ENCODE results near the gene IRX4. TPM values are rescaled to one million over a fixed set of nuclear protein-coding genes. Genes with fewer than 3 reads are reported as not detected.

IRX4 gene
- total and polyA plus RNA-seq, 2 of the 4 experiments (the other 2 are of a cell fraction), result not detected

- H3K4me2 ChIP-seq (ENCODE audit: low read depth, low read length), result no peak overlapping the region
- DNase-seq (no peak), ATAC-seq (ENCODE audit: low read depth) (no peak)
- H3K4me1 ChIP-seq (ENCODE audit: control insufficient read depth, insufficient read depth, low read length), result no peaks in the 10 kb centered on the region
- H2AFZ ChIP-seq (replicated peaks; ENCODE audit: low read length, poor library complexity), result no peak overlapping the region
- intact Hi-C loops (cut with micrococcal nuclease), result no loop called here
- H3K23ac ChIP-seq (ENCODE audit: low read depth, low read length), result no peak overlapping the region
- no peak overlapping the region for H3K4ac ChIP-seq (ENCODE audit: low read depth, low read length)
- ChIA-PET CTCF (no interaction called here), POLR2A (ENCODE audit: unreplicated experiment) (no interaction called here)
- no CpG with 5 or more reads among the region's 8 CpGs for WGBS, 2 experiments (ENCODE audit: extremely low coverage in 2 of 2, insufficient read length in 1 of 2)
- no peak overlapping the region for H3K4me3 ChIP-seq (ENCODE audit: insufficient read depth, low read depth, low read length)
- no peak overlapping the region for H4K8ac ChIP-seq (ENCODE audit: low read depth in 2 of 2, low read length in 2 of 2)
- no peak overlapping the region for H3K56ac ChIP-seq (ENCODE audit: extremely low read depth, insufficient read depth, low read length)
- no peak overlapping the region for H4K5ac ChIP-seq (ENCODE audit: low read depth, low read length)
- H3K14ac ChIP-seq (replicated peaks; ENCODE audit: low read depth, low read length), result no peak overlapping the region
- H2BK20ac ChIP-seq (ENCODE audit: low read depth, low read length), result no peak overlapping the region
- no peak overlapping the region for H4K91ac ChIP-seq (ENCODE audit: insufficient read depth, low read depth, low read length)
- H3K79me1 ChIP-seq (ENCODE audit: low read depth in 1 of 2, low read length in 2 of 2), result no peaks in the 10 kb centered on the region
- dilution Hi-C loops (cut with HindIII; ENCODE audit: low sequenced_read_pairs, unreplicated experiment), result no loop called here
- TF ChIP-seq MAZ (IDR thresholded peaks at IDR 0.05; ENCODE audit: borderline replicate concordance, low read depth, low read length), result no peak
- no peak for TF ChIP-seq CHD1 (IDR thresholded peaks at IDR 0.05; ENCODE audit: low read depth, low read length)
- no peak for TF ChIP-seq RCOR1 (IDR thresholded peaks at IDR 0.05; ENCODE audit: insufficient replicate concordance, low read length)
- no peak for TF ChIP-seq SMC3 (IDR thresholded peaks at IDR 0.05; ENCODE audit: low read depth, low read length)
- no peak for TF ChIP-seq FOS (IDR thresholded peaks at IDR 0.05; ENCODE audit: low read depth, low read length)
- TF ChIP-seq MAFK (IDR thresholded peaks at IDR 0.05; ENCODE audit: low read depth, low read length), result no peak
- no peak for TF ChIP-seq CEBPB (IDR thresholded peaks at IDR 0.05; ENCODE audit: low read depth, low read length)
- TF ChIP-seq MXI1 (IDR thresholded peaks at IDR 0.05; ENCODE audit: borderline replicate concordance, low read depth, low read length), result no peak
- no peak for TF ChIP-seq CTCF (conservative IDR thresholded peaks at IDR 0.05; ENCODE audit: low read depth, low read length)
- no peak for TF ChIP-seq ELK1 (IDR thresholded peaks at IDR 0.05; ENCODE audit: borderline replicate concordance, low read depth, low read length)
- TF ChIP-seq POLR2A (IDR thresholded peaks at IDR 0.05; ENCODE audit: low read depth, low read length), result no peak
- no peak for TF ChIP-seq BHLHE40 (IDR thresholded peaks at IDR 0.05; ENCODE audit: low read depth, low read length)
- TF ChIP-seq NFE2L2 (IDR thresholded peaks at IDR 0.05; ENCODE audit: low read depth, low read length), result no peak
- H2AK5ac ChIP-seq (ENCODE audit: low read depth, low read length), result no peak overlapping the region
- no peaks in the 10 kb centered on the region for H4K20me1 ChIP-seq (ENCODE audit: insufficient read depth, low read length)
- no peak overlapping the region for H2AK9ac ChIP-seq (replicated peaks; ENCODE audit: low read depth, low read length, poor library complexity)
- no peak overlapping the region for H3K18ac ChIP-seq (ENCODE audit: low read depth, low read length)
- H2BK15ac ChIP-seq (ENCODE audit: low read depth, low read length), result no peak overlapping the region
- H3K27me3 ChIP-seq (ENCODE audit: control insufficient read depth, insufficient read depth, low read length), result peaks cover 44% of the 10 kb centered on the region
- H3K27ac ChIP-seq (ENCODE audit: insufficient read depth, low read length), result no peak overlapping the region
- H2BK5ac ChIP-seq (ENCODE audit: low read depth, low read length, poor library complexity, severe bottlenecking), result no peak overlapping the region
- no peaks in the 10 kb centered on the region for H3K9me3 ChIP-seq (ENCODE audit: control insufficient read depth, insufficient read depth, low read length)
- H3K36me3 ChIP-seq (ENCODE audit: control insufficient read depth, insufficient read depth, low read length), result no peaks in the 10 kb centered on the region
- BruUV-seq (replicated peaks), result no TSS peak
- no peaks in the 10 kb centered on the region for H3K9me1 ChIP-seq (ENCODE audit: insufficient read depth, low read length)
- no peak overlapping the region for H3K9ac ChIP-seq (ENCODE audit: low read depth, low read length)
- in situ Hi-C loops (cut with MboI; ENCODE audit: low sequenced_read_pairs), result no loop called here
- no peak overlapping the region for H2BK120ac ChIP-seq (ENCODE audit: low read depth, low read length)
Observed at GRCh38 chr5:1894243-1894642, 11.5 kb upstream of the IRX4 start.
